Upper lobe of left lung (tissue), 4 donors: Measurements from ENCODE around the gene RASSF5.

Experiments
- POLR2A ChIP-seq, 4 donors: fragments of 450-650 bp; IDR thresholded peaks; one replicate each; pipeline ENCODE4 v1.5.1; 2016 to 2017; ENCODE audit warnings: antibody characterized with exemption in 4 of 4, mild to moderate bottlenecking in 2 of 4
- POLR2AphosphoS5 ChIP-seq, 2 donors: sonication (generic); formaldehyde crosslinking; IDR thresholded peaks; one replicate each; pipeline ENCODE4 v1.5.1; 2017; ENCODE audit warnings: antibody characterized with exemption in 2 of 2
- TF ChIP-seq, protein P1 (sequence below), 6 experiments: fragments of 450-650 bp in 4 of 6; fragments of 200-600 bp in 2 of 6; sonication (generic) in 2 of 6; IDR thresholded peaks; one replicate each; pipeline ENCODE4 v1.5.1; 2016 to 2019; ENCODE audit warnings: antibody characterized with exemption in 6 of 6

- TF ChIP-seq, protein P1, sequence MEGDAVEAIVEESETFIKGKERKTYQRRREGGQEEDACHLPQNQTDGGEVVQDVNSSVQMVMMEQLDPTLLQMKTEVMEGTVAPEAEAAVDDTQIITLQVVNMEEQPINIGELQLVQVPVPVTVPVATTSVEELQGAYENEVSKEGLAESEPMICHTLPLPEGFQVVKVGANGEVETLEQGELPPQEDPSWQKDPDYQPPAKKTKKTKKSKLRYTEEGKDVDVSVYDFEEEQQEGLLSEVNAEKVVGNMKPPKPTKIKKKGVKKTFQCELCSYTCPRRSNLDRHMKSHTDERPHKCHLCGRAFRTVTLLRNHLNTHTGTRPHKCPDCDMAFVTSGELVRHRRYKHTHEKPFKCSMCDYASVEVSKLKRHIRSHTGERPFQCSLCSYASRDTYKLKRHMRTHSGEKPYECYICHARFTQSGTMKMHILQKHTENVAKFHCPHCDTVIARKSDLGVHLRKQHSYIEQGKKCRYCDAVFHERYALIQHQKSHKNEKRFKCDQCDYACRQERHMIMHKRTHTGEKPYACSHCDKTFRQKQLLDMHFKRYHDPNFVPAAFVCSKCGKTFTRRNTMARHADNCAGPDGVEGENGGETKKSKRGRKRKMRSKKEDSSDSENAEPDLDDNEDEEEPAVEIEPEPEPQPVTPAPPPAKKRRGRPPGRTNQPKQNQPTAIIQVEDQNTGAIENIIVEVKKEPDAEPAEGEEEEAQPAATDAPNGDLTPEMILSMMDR (IDR thresholded peaks at IDR 0.05) = no peak
- TF ChIP-seq POLR2AphosphoS5 (IDR thresholded peaks at IDR 0.05) (no peak), POLR2A (IDR thresholded peaks at IDR 0.05) (no peak)
These were observed 34.0 kb downstream of the RASSF5 start for GRCh38 chr1:206541236-206541833.
